A549 (cell line): ENCODE data around the gene QRICH1.

Source experiments
- MAFK ChIP-seq: fragments of 450-650 bp; IDR thresholded peaks from 2 replicates; pipeline ENCODE4 v1.6.1; 2014; ENCODE audit not compliant: partially characterized antibody
- MAZ ChIP-seq: fragments of 150-350 bp; IDR thresholded peaks from 2 replicates; pipeline ENCODE4 v1.6.1; 2014; ENCODE audit warnings: antibody characterized with exemption, low read depth, low read length, borderline replicate concordance
- TF ChIP-seq, protein P1 (sequence below): fragments of >200 bp; sonication (Bioruptor Twin); formaldehyde crosslinking; IDR thresholded peaks from 3 replicates; pipeline ENCODE4 v1.5.1; 2016

DNA sequence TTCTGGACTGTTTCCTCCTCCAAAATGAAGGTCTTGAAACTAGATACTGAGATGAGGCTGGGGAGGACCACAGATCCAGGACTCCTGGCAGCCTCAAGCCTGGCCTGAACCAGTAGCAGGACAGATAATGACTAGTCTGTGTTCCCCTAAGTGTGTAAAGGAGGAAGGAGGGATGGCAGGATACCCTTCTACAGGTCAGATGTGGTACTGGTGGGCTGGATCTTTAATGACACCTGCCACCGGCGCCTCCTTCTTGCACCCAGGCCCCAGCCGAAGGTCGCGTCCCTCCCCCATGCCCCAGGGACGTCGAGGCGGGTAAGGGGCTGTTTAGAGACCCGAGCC lies 26.2 kb upstream of the QRICH1 start:
- TF ChIP-seq, protein P1, sequence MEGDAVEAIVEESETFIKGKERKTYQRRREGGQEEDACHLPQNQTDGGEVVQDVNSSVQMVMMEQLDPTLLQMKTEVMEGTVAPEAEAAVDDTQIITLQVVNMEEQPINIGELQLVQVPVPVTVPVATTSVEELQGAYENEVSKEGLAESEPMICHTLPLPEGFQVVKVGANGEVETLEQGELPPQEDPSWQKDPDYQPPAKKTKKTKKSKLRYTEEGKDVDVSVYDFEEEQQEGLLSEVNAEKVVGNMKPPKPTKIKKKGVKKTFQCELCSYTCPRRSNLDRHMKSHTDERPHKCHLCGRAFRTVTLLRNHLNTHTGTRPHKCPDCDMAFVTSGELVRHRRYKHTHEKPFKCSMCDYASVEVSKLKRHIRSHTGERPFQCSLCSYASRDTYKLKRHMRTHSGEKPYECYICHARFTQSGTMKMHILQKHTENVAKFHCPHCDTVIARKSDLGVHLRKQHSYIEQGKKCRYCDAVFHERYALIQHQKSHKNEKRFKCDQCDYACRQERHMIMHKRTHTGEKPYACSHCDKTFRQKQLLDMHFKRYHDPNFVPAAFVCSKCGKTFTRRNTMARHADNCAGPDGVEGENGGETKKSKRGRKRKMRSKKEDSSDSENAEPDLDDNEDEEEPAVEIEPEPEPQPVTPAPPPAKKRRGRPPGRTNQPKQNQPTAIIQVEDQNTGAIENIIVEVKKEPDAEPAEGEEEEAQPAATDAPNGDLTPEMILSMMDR = no peak
- TF ChIP-seq MAZ = no peak
- TF ChIP-seq MAFK = no peak
